GM18517 (cell line): ENCODE results near the gene RGS6.
"Not testable (repeated sequence)": the region's sequence is repeated elsewhere in the genome, so short reads cannot be mapped to it uniquely, and the experiment has no call there.

Source experiments
- ATAC-seq: cut with Tn5 transposase; IDR thresholded peaks from one replicate; pipeline ENCODE4 v1.9.1; 2021; ENCODE audit warnings: mild to moderate bottlenecking, moderate library complexity; ENCODE audit not compliant: unreplicated experiment

The RGS6 gene

DNA sequence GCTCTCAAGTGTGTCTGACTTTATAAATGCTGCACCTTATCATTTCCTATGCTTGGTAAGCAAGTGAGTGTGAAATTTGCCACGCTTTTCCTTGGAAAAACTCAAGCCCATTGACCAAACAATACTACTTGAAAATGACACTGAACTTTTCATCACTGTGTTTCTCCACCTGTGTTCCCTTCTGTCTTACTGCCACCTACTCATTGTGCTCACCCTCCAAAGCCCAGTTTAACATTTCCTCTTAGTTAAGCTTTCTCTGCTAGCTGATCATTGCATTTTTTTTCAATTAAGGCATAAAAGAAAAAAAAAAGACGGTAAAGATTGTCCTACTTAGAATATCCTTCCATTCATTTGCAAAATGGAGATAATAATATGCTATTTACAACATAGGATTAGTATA, 516.0 kb downstream of the RGS6 start:
- ATAC-seq, result no peak

DNA sequence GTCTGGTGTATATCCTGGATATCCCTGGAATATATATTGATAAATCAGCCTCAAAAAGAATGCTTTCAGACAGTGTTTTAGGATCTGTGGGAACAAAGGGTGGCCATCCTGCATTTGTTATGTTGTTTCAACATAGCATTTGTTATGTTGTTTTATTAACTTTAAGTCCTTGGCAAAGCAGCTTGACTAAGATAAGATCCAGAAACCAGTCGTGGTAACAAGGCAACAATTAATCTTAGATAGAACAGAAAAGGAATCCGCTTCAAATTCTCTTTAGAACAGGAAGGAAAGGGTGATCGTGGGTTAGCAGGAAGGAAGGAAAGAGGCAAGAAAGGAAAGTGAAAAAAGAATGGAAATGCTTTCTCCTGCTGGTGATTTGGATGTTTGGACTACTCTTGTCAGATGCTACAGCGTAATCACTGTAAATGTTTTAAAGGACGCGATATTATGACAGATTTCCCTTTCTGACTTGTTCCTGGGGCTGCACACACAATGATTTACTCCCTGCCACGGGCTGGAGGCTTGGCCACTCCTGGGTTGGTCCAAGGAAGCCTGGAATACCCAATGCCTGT, 518.3 kb downstream of the RGS6 start:
- no peak for ATAC-seq

DNA sequence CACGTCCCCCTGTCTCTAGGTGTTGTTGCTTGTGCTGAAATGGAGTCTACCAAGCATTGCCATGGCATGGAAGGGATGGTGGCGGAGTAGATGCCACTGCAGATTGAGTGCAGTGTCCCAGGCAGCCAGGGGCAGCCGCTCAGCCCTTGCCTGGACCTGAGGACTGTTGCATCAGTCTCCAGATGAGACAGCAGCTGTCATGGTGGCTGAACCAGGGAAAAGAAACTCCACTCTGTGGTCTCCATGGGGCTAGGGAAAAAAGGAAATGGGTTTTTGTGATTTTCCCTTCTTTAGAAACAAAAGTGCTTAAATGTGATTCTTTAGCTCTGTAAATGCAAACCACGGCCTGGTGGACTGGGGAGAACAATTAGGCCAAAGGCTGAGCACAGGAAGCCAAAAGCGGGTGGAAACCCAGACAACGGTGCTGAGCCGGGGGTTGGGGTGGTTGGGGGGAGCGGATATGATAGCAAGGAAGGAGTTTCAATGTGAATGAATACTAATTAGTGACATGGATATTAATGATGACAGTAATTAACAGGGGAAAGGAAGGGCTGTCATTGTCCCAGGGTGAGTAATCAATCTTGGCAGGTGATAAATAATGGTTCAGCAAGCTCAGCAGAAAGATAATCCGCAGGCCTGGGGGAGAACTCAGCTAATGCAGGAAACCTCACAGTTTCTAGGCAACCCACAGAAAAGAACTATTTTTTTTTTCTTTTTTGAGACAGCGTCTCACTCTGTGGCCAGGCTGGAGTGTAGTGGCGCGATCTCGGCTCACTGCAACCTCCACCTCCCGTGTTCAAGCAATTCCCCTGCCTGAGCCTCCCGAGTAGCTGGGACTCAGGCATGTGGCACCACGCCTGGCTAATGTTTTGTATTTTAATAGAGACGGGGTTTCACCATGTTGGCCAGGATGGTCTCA, 519.1 kb downstream of the RGS6 start:
- ATAC-seq, result no peak

DNA sequence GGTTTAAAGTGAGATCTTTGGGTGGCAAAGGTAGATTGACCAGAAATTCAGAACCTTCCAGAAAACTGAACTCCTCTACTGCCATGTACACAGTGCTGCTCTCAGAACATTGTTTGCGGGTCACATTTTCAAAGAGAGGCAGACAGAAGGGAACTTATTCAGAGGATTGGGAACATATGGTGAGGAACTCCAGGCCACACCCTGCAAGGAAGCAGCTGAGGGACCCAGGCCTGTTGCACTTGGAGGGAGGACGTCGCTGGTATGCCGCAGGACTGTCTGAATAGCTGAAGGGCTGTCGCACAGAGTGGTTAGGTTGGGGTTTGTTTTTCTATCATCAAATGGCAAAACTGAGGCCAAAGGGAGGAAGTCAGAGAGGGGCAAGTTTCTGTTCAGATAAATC, 520.5 kb downstream of the RGS6 start:
- ATAC-seq, result no peak

DNA sequence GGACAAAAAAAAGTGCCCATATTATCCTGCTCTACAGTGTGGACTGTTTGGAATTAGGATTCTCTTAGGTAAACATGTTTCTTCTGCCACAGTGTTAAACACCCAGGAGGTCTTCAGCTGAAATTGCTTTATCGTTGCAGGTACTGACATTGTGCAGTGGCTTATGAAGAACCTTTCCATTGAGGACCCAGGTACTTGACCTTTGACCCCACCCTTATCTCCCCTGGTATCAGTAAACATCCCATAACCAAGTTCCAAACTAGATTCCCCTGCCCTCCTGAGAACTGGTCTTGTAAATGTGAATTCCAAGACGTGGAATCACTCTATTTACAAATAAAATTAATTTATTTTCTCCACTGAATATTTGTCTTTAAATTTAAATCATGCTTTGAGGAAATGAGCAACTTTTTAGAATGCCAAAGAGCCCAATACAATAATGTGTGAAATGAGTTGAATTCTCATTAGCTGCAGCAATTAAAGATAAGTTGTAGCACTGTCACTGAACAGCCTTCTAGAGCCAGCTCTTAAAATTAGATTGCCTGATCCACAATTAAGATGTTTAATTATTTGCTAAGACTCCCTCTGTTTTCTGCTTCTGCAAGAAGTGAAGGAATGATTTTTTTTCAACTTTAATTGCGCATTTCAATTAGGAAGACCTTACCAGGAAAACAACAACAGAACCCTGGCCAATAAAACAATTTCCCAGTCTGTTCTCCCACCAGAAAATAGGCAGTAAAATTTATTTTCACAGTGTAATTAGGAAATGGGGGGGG, 522.3 kb downstream of the RGS6 start:
- ATAC-seq, result no peak

DNA sequence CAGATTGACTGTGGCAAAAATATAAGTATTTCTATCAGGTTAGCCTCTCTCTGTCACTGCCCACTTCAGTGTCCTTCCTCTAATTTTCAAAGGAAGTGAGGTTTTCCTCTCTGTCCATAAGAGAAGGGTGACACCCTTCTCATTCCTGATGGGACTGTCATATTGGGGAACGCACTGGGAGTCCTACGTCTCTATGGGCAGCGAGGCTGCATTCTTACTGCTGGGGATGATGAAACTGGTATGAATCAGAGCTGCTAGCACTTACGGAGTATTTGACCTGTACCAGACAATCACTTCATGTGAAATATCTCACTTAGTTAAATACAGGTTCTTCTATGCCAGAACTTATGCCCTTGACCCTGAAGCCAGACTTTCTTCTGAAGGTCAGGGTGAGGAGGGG, 525.4 kb downstream of the RGS6 start:
- no peak for ATAC-seq

DNA sequence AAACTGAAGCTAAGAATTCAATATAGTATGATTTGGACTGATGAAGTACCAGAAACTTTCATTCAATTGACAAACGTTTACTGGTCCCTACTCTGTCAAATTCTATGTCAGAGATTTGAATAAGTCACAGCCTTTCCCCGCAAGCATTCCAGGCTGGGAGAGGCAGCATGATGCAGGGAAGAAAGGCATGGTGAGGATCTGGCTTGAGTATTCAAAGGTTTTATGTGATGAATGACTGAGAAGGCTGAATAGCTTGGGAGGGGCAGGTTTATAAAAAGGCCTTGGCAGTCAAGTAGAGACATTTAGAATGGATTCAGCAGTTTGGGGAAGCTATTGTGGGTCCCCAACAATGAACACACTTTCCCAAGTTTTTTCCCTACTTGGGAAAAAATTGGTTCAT, 529.8 kb downstream of the RGS6 start:
- ATAC-seq, result no peak

DNA sequence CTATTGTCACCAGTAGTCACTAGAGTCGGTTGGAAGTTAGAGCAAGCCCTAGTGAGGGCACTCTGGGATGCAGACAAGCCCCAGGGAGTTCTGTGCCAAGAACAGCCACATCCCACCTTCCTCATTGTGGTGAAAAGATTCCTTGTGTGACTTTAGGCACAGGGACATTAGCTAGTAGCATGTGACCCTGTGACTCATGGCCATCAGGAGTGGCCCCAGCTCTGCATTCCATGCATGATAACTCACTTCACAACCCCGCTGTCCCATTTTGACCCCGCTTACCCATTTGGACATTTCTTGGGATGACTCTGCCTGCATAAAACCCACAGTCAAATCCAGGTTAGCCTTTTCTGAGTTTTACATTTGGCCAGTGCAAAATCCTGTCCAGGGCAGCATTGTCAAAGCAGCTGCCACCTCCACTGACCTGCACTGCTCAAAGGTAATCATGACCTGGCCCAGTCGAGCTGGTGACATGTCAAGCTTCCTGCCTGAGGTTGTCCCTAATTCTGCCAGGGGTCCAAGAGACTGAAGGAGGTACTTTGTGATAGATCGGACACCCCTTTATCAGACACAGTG, 531.1 kb downstream of the RGS6 start:
- no peak for ATAC-seq

DNA sequence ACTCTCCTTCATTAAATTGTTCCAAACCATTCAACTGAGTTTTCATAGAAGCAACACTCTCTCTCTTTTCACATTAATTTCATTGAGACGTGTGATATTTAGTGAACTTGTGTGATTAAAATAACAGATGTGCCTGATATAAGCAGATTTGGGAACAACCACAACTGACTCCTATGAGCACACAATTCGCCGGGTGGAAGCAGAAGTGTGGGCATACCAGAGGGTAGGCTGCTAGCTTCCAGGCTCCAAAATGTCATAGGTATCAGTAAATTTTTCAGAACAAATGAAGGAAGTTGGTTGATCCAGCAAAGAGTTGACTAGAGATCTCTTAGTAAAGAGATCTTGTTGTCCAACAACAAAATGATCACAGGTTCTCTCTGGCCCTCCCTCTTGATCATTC, 532.0 kb downstream of the RGS6 start:
- ATAC-seq, result no peak

DNA sequence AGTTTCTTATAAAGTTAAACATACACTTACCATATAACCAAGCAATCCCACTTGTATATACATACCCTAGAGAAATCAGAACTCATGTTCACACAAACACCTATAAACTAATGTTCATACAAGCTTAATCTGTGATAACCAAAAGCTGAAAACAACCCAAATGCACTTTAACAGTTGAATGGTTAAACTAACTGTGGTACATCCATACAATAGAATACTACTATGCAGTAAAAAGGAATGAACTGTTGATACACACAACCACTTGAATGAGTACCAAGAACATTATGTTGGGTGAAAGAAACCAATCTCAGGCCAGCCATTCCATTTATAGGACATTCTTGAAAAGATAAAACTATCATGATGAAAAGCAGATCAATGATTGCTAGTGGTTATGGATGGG, 534.1 kb downstream of the RGS6 start:
- ATAC-seq, result no peak

DNA sequence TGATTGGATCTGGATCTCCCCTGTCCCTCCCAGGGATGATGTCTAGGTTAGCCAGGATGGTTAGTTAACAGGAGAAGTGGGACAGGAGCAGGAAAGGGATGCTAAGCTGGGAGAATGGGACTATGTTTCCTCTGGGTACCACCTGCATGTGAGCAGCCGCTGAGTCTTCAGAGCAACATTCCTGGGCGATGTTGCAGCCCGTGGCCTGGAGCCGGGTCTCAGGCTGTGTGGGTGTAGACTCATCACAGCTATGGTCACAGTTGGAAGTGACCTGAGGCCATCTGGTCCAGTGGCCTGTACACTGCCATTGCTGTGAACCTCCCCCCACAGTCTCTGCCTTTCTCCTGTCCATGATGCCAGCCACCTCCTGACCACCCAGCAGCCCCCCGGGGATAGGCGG, 539.1 kb downstream of the RGS6 start:
- ATAC-seq, result no peak

DNA sequence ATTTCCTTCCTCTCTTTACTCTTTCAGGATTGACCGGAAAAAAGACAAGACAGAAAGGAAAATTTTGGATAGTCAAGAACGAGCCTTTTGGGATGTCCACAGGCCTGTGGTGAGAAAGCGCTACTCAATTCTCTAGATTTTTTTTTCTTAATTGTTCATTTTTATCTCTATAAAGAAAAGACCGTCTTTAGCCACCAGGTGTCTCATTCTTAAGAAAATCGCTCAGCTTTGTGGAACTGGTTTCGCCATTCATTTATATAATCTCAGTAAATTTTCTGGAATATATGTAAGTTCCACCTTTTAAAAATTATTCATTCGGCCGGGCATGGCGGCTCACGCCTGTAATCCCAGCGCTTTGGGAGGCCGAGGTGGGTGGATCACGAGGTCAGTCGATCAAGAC, 540.6 kb downstream of the RGS6 start:
- ATAC-seq, result no peak

DNA sequence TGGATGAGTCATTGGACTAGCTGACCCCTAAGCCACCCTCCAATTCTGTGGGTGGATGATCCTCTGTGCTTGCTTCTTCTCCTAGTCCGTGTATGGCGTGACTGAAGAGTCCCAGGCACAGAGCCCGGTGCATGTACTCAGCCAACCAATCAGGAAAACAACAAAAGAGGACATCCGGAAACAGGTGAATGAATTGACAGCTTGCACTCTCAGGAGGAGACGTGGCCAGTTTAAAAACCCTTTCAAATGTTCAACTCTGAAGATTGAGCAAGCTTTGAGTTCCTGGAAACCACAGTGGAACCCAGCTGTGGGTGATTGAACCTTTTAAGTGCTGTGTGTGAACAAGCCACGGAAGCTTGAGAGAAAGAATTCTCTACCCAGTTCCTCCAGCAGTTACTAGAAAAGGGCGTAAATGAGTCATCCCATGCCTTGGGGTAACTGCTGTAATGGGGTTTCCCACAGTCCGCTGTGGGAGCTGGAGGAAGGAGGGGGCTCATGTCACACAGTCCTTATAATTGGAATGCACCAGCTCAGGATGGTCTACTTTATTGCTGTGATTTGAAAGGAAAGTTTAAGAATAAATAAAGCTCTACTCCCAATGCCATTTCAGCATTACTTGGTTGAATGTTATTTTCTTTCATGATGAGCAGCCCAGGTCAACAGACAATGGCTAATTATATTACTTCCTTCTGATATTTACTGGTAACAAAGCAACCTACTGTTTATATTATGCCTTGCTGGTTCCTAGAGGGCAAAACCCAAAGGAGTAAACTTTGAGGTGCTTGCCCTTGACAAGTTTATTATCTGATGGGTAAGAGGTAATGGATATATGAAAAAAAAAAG, 544.6 kb downstream of the RGS6 start:
- ATAC-seq, result peak; percentile 86

DNA sequence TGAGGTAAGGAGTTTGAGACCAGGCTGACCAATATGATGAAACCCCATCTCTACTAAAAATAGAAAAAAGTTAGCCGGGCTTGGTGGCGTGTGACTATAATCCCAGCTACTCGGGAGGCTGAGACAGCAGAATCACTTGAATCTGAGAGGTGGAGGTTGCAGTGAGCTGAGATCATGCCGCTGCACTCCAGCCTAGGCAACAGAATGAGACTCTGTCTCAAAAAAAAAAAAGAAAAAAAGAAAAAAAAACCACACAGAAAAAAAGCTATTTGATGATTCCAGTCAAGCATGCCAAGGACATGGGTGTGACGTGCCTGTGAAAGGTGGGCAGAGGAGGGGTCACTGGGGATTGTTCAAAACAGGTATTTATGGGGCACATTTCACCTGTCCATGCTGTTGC, 545.3 kb downstream of the RGS6 start:
- not testable (repeated sequence) for ATAC-seq

DNA sequence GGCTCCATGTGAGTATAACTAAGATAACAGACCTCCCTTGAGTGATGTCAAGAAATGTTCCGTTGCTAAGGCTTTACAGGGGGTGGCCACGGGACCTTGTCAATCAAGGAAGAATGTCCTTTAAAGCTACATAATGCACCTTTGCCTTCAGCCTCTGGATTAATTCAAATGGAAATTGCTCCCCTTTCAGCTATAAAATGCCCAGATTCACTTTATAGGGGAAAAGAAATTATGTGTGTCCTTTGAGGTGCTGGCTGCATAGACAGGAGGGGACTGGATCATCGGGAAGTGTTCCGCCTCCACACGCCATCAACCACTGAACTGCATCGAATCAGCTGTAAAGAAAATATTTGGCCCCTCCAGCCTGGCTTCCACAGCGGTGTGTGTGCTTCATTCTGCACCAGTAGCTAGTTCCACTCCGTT, 546.3 kb downstream of the RGS6 start:
- ATAC-seq, result no peak

DNA sequence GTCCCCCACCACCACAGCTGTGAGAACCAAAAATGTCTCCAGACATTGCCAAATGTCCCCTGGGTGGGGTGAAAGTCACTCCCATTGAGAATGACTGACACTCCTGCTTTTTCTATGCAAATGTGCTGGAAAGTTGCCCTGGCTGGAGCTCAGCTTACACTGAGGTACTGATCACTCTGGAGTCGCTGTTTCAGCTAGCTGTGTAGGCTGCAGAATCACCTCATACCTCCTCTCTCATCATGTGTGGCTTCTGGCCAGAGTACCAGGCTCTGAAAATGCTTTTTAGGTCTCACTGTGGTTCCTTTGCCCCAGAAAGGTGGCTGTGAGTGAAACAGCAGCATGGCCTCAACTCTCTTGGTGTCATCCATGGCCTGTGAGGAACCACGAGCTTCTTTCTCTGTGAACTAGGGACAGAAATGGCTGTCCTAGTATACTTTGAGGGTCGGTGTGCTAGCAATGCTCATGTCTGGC, 547.3 kb downstream of the RGS6 start:
- ATAC-seq, result no peak

DNA sequence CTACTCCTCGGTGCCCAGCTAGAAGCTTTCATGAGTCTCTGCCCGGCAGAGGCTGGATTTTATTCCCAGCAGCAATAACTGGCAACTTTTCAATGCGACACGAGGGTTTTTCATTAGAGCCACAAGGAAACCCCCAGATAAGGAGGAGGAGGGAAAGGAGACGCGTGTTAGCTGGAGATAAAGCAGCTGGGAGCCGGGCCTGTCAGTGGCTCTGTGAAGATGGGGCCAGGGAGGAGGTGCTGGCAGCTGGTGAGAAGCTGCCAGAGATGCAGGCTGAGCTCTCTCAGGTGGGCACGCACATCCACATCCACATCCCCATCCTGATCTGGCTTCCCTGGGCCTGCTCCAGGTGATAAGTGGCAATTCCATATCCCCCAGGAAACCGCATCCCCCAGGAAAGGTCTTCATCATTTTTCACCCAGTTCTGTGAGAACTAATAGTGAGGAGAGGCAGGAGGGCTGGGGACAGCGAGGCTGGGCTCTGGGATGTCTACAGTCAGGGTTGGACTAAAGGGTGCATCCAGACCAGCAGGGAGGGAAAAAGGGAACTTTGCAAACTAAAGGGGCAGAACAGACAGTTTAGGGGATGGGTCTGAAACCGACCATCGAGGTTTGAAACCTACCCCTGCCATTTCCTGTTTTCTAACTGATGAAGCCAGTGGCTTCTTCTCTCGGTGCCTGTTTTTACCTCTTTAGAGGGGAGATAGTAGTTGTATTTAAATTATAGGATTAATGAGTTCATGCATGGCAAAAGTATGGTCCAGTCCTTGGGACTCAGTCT, 548.4 kb downstream of the RGS6 start:
- no peak for ATAC-seq

DNA sequence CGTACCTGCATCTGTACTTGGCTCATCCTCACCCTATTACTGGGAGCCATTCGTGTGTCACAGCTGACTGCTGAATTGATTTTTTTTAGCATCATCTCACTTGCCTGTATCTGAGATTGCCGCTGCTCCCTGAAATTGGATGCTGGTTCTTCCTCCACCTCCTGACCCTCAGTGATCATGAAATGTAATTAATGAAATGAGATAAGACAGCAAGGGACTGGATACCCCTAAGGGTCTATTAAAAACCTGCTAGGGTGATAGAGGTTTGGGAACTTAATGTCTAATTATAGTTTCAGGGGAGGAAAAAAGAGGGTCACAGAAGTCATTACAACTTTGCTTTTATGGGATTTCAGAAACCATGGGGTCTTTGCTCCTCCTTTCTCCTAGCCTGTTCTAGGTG, 551.1 kb downstream of the RGS6 start:
- no peak for ATAC-seq

DNA sequence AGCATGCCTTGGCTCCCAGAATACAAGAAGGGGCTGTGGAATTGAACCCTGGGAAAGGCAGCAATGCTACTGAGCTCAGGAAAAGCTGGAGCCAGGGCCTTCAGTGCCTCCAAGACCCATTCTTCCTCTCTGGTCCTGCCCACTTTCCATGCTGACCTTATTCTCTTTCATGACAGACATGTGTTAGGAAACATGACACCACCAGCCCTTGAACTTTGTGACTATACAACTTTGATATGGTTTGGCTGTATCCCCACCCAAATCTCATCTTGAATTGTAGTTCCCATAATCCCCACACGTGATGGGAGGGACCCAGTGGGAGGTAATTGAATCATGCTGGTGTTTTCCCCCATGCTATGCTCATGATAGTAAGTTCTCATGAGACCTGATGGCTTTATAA, 553.5 kb downstream of the RGS6 start:
- no peak for ATAC-seq

DNA sequence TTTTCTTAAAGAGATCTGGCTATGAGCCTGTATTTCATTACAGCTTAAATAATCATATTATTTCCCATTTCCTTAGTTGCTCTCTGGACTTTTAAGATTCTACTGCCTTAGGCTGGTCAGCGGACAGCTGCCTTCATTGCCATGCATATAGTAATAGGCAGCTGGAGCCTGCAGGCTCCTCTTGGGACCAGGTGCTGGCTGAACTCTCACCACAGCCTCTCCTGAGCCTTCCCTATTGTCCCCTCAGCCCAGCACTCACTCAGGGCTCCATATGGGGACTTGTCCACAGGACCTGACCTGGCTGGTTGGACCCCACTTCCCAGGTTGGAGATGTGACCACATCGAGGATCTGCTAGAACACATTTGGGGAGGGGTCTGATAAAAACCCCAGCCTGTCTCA, 556.3 kb downstream of the RGS6 start:
- ATAC-seq, result no peak
